SH-SY5Y (cell line): ENCODE results near the gene TSFM.

Experiments
- GATA2 ChIP-seq: IDR thresholded peaks from 2 replicates; pipeline ENCODE4 v1.6.1; 2011; ENCODE audit warnings: mild to moderate bottlenecking, low read depth, low read length
- GATA3 ChIP-seq: IDR thresholded peaks from 2 replicates; pipeline ENCODE4 v1.6.1; 2011; ENCODE audit warnings: low read depth, mild to moderate bottlenecking, low read length, moderate library complexity

GRCh38 chr12:57813111-57813970, 30.8 kb downstream of the TSFM start:
- no peak for TF ChIP-seq GATA2
- TF ChIP-seq GATA3, result no peak
